Activated CD4-positive, alpha-beta T cell treated with anti-CD3 and anti-CD28 coated beads, Interleukin-2, amount 50 U/mL, for 48 hours (primary cell): ENCODE data around the gene C16orf95.
A peak's percentile ranks its signal among the peaks of the same experiment; 100 is the strongest.
"Not testable (repeated sequence)": the region's sequence is repeated elsewhere in the genome, so short reads cannot be mapped to it uniquely, and the experiment has no call there.

Experiments used
- DNase-seq, 2 experiments: peaks; one replicate each; pipeline ENCODE4 v3.0.0-alpha.2; 2020

Gene C16orf95

GRCh38 chr16:87345726-87346424 lies 28.7 kb upstream of the C16orf95 start:
- no peak for DNase-seq

- DNase-seq, result peak; percentile 42 to 62
These were observed 27.9 kb upstream of the C16orf95 start for GRCh38 chr16:87344931-87345631.

GRCh38 chr16:87344165-87344930 lies 27.2 kb upstream of the C16orf95 start:
- no peak for DNase-seq

- DNase-seq, result no peak
These were observed 26.5 kb upstream of the C16orf95 start for GRCh38 chr16:87343753-87344050.

- DNase-seq, result no peak
These were observed 26.0 kb upstream of the C16orf95 start for GRCh38 chr16:87342978-87343752.

GRCh38 chr16:87342504-87342903 lies 25.3 kb upstream of the C16orf95 start:
- no peak for DNase-seq

- DNase-seq, result no peak
These were observed 23.0 kb upstream of the C16orf95 start for GRCh38 chr16:87340198-87340597.

DNA sequence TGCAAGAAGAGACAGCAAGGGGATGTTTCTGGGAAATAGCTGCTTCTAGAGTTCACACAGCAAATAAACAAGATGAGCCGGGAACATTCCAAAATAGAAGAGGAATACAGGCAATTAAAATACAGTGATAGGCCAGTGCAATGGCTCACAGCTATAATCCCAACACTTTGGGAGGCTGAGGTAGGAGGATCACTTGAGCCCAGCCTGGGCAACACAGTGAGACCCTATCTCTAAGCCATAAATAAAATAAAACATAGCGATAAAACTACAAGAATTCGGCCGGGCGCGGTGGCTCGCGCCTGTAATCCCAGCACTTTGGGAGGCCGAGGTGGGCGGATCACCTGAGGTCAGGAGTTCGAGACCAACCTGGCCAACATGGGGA lies 22.5 kb upstream of the C16orf95 start:
- not testable (repeated sequence) for DNase-seq

- no peak for DNase-seq
These were observed 22.0 kb upstream of the C16orf95 start for GRCh38 chr16:87339086-87339723.

DNA sequence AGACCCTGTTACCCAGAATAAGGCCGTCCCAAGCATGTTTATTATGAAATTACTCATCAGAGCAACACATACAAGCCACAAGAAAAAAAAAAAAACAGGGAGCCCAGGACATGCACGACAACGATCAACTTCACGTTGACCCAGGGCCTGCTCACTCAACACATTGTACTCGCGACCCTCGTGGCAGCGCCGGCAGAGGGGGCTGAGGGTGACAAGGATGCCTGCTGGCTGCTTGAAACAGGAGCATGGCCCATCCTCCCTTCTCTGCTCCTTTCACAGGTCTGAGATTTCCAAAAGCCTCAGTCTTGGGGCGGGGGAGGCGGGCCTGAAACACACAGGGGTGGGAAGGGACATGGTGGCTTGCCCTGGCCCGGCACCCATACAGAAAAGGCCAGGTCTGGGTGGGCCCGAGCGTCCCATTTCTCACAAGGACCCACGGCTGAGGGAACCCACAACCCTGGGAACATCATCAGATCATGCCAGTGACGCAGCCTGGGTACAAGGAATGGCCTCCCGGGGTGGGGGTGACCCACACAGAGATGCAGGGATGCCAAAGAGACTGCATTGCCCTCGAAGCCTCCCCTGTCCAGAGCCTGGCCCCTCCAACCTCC lies 21.1 kb upstream of the C16orf95 start:
- no peak for DNase-seq

GRCh38 chr16:87337262-87337771 lies 20.1 kb upstream of the C16orf95 start:
- no peak for DNase-seq

DNA sequence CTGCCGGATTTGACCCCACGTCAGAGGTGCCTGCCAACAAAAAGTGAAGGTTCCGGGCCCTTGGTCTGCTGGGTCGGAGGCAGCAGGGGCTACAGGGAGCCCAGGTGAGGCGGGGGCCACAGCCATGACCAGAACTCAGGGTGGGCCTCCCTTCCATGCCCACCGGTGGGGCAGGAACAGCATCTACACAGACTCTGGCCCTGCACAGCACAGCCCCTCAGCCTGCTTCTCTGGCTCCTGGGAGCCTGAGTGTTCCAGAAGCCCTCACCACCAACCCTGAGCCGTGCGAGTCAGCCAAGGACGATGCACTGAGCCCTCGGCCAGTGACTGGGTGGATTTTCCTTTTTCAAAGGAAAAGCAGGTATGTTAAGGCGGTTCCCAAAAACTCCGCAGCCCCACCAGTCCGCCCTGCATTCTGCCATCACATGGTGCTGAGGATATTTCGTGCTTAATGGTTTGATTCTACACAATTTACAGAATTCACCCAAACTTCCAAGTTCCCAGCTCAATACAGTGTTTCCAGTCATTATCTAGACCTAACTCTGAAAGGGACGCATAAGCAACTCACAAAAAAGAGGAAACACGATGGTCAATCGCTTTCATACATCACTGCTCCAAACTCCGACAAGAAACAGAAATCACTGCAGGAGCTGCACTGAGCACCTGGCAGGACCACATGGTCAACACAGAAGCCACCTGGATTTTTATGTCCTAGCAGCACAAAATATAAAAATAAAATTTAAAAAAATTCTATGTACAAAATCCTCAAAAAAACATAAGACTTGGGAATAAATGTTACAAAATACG lies 19.4 kb upstream of the C16orf95 start:
- no peak for DNase-seq

- no peak for DNase-seq
These were observed 18.6 kb upstream of the C16orf95 start for GRCh38 chr16:87335625-87336433.

DNA sequence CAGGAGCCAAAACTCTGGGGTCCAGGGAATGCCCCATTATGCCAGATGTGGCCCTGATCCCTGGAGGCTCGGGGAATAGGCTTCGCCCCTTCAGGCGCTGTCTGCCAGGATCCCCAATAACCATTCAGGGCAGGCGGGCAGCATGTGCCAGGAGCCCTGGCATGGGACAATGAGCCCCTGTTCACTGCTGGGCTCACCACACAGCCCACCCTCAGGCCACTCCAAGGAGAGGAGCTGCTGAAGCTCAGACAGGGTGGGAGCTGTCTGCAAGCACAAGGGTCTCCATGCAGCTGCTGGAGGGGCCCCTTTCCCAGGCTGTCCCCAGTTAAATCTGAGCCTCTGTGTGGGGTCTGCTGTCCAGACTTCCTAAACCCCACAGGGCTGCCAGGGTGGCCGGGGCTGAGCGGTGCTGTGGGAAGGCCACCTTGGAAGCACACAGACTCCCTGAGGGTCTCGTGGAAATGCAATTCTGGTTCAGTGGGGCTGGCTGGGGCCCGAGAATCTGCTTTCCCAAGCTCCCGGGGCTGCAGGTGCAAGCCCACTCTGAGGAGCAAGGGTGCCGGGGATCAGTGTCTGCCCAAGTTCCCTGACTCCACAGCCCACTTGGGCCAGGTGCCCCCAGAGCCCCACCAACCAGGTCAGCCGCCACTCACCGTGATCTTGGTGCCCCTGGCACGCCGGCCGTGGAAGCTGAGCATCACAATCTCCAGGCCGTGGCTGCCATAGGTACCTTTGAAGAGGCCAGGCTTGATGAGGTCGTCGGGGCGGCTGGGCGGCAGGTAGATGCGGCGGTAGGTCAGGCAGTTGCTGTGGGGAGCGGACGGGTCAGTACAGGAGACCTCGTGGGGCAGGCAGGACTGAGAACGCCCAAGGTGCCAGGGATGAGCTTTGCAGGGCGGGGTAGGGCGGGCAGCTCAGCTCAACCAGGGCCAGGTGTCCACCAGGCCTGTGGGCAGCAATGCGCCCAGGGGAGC lies 17.7 kb upstream of the C16orf95 start:
- no peak for DNase-seq

DNA sequence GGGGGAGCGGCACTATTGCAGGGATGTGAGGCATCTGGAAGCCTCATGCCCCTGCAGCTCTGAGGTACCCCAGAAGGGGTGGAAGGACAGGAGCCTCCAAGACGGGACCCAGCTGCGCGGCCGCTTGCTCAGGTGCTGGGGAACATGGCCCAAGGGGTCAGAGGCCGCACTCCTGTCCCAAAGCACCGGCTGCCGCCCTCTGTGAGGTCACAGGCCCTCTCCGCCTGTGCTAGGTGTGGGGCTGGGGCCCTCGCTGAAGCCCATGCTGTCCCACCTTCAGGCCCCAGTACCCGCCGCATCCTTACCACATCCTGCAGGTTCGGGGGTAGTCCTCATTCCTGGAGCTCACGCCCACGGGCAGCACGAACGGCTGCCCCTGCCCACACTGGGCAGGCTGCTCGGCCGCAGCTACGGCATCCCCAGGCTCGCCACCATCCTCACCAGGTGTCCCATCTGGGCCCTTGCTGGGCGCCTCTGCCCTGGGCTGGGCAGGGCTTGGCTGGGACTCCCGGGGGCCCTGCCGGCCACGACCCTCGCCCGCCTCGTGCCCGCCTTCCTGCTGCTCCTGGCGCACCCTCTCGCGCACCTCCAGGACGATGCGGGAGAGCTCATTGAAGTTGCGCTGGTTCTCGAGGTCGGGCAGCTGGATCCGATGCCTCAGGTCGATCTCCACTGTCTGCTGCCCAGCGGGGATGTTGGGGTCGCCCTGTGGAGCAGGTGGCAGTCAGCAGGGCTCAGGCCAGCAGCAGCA lies 16.6 kb upstream of the C16orf95 start:
- no peak for DNase-seq

DNA sequence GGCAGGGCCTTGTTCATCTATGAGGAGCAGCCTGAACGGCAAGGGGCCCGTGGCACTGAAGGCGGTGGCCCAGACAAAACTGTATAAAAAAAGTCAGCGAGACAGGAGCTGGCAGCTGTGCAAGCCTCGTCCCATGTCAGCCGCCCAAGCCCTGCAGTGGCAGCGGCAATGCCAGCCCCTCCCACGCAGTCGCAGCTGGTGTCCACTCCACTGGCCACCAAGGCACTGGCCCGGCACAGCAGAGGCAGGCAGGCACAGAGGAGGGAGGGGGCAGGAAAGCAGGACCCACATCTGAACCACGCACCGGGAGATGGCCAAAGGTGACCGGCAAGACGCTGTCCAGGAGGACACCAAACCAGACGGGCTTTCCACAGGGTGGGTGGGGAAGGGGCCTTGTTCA lies 15.9 kb upstream of the C16orf95 start:
- DNase-seq, result no peak

GRCh38 chr16:87332150-87332549 lies 15.0 kb upstream of the C16orf95 start:
- no peak for DNase-seq

GRCh38 chr16:87331241-87331801 lies 14.1 kb upstream of the C16orf95 start:
- no peak for DNase-seq
